Immature natural killer cell (primary cell): Measurements from ENCODE around the gene ANKS6. TPM values are rescaled to one million over a fixed set of nuclear protein-coding genes. Genes with fewer than 3 reads are reported as not detected.
A peak's percentile ranks its signal among the peaks of the same experiment; 100 is the strongest.

Source experiments
- DNase-seq, 3 donors: peaks; one replicate each; pipeline ENCODE4 v3.0.0; 2022; ENCODE audit warnings: mixed read lengths in 1 of 3
- H3K27ac Mint-ChIP-seq, 6 donors: one replicate each; pipeline ENCODE4 v1.8.0; 2020; ENCODE audit warnings: mixed read lengths in 6 of 6, mild to moderate bottlenecking in 5 of 6, inconsistent platforms in 4 of 6, moderate library complexity in 3 of 6
- H3K27me3 Mint-ChIP-seq, 3 donors: one replicate each; pipeline ENCODE4 v1.8.0; 2020 to 2021; ENCODE audit warnings: low read depth in 3 of 3, mild to moderate bottlenecking in 3 of 3, mixed read lengths in 3 of 3, moderate library complexity in 3 of 3, inconsistent platforms in 1 of 3
- H3K36me3 Mint-ChIP-seq, 3 donors: one replicate each; pipeline ENCODE4 v1.8.0; 2020; ENCODE audit warnings: mixed read lengths in 3 of 3, inconsistent platforms in 2 of 3, mild to moderate bottlenecking in 2 of 3
- H3K4me1 Mint-ChIP-seq, 2 donors: one replicate each; pipeline ENCODE4 v1.8.0; 2020; ENCODE audit warnings: inconsistent platforms in 2 of 2, mild to moderate bottlenecking in 2 of 2, mixed read lengths in 2 of 2, moderate library complexity in 1 of 2
- H3K4me3 Mint-ChIP-seq, 5 donors: one replicate each; pipeline ENCODE4 v1.8.0; 2020; ENCODE audit warnings: mild to moderate bottlenecking in 5 of 5, mixed read lengths in 5 of 5, inconsistent platforms in 3 of 5, moderate library complexity in 3 of 5
- H3K9me3 Mint-ChIP-seq, 6 donors: one replicate each; pipeline ENCODE4 v1.8.0; 2020; ENCODE audit warnings: mild to moderate bottlenecking in 6 of 6, mixed read lengths in 6 of 6, inconsistent platforms in 4 of 6, moderate library complexity in 3 of 6
- polyA plus RNA-seq, 3 donors: library from polyadenylated mRNA; unstranded; fragments of 300-500 nt; fragmentation: Illumina TruSeq; gene quantifications; one replicate each; pipeline ENCODE4 v1.2.3, GENCODE V29; 2021

Gene ANKS6
- polyA plus RNA-seq, 3 donors from 2014 or later = 2.6 to 3.7 (median 3.2) TPM

DNA sequence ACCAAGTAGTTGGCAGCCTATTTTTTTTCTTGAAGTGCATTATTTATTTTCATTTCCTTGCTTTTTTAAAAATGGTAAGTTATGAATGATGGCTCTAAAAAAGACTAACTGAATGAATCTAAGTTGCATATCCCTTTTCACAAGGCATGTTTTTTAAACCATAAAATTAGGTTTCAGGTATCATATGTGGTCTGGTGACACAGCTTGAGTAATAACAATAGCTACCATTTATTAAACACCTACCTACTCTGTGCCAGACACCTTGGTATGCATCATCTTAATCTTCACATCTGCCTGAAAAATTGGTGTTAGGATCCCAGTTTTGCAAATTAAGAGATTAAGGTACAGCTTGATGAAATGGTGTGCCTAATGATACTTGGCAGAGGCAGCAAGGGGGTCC is 83.4 kb downstream of the ANKS6 start:
- Mint-ChIP-seq H3K4me1 (no peaks in the 10 kb centered on the region), H3K27ac (no peak overlapping the region), H3K9me3 (no peaks in the 10 kb centered on the region), H3K27me3 (peaks cover 13 to 22% (median 13%) of the 10 kb centered on the region in 3 donors), H3K36me3 (no peaks in the 10 kb centered on the region), H3K4me3 (no peak overlapping the region)
- no peak for DNase-seq

- Mint-ChIP-seq H3K27ac (no peak overlapping the region), H3K4me1 (peaks cover 2 to 5% of the 10 kb centered on the region in 2 donors), H3K9me3 (peaks cover 0 to 3% (median 0%) of the 10 kb centered on the region in 6 donors), H3K27me3 (peaks cover 13 to 22% (median 18%) of the 10 kb centered on the region in 3 donors), H3K36me3 (peaks cover 0 to 4% (median 0%) of the 10 kb centered on the region in 3 donors), H3K4me3 (peak overlapping the region in 1 of 5 donors; percentile 16)
- no peak for DNase-seq
These were observed 86.1 kb downstream of the ANKS6 start for GRCh38 chr9:98709968-98710965.

GRCh38 chr9:98708933-98709911 is 87.1 kb downstream of the ANKS6 start, which contains the start of gene GABBR2:
Gene GABBR2, minus strand, starts transcription at chr9:98708935. Its CDS starts 198 bp downstream, at chr9:98708737.
- no peak for DNase-seq
- Mint-ChIP-seq H3K9me3 (peaks cover 0 to 3% (median 0%) of the 10 kb centered on the region in 6 donors), H3K36me3 (peaks cover 0 to 4% (median 0%) of the 10 kb centered on the region in 3 donors), H3K27me3 (peaks cover 13 to 23% (median 18%) of the 10 kb centered on the region in 3 donors), H3K4me1 (peaks cover 2 to 5% of the 10 kb centered on the region in 2 donors), H3K27ac (no peak within 1 kb of the TSS), H3K4me3 (peak within 1 kb of the TSS in 1 of 5 donors; percentile 16)

GRCh38 chr9:98708103-98708932 is 88.0 kb downstream of the ANKS6 start:
- peaks cover 0 to 4% (median 0%) of the 10 kb centered on the region in 3 donors for H3K36me3 Mint-ChIP-seq
- peaks cover 13 to 22% (median 18%) of the 10 kb centered on the region in 3 donors for H3K27me3 Mint-ChIP-seq
- no peak overlapping the region for H3K4me3 Mint-ChIP-seq
- no peak for DNase-seq
- H3K9me3 Mint-ChIP-seq = peaks cover 0 to 3% (median 0%) of the 10 kb centered on the region in 6 donors
- H3K27ac Mint-ChIP-seq = no peak overlapping the region
- peaks cover 2 to 5% of the 10 kb centered on the region in 2 donors for H3K4me1 Mint-ChIP-seq

GRCh38 chr9:98707166-98708102 is 88.9 kb downstream of the ANKS6 start:
- Mint-ChIP-seq H3K27ac (no peak overlapping the region), H3K9me3 (peaks cover 0 to 3% (median 0%) of the 10 kb centered on the region in 6 donors), H3K27me3 (peaks cover 13 to 22% (median 16%) of the 10 kb centered on the region in 3 donors), H3K36me3 (peaks cover 0 to 4% (median 0%) of the 10 kb centered on the region in 3 donors), H3K4me3 (no peak overlapping the region), H3K4me1 (peaks cover 2 to 5% of the 10 kb centered on the region in 2 donors)
- no peak for DNase-seq

- Mint-ChIP-seq H3K4me3 (no peak overlapping the region), H3K36me3 (peaks cover 0 to 4% (median 0%) of the 10 kb centered on the region in 3 donors), H3K9me3 (peaks cover 0 to 3% (median 0%) of the 10 kb centered on the region in 6 donors), H3K27me3 (peaks cover 12 to 19% (median 15%) of the 10 kb centered on the region in 3 donors), H3K4me1 (peaks cover 2 to 5% of the 10 kb centered on the region in 2 donors), H3K27ac (no peak overlapping the region)
- no peak for DNase-seq
These were observed 89.6 kb downstream of the ANKS6 start for GRCh38 chr9:98706651-98707165.

- Mint-ChIP-seq H3K4me3 (no peak overlapping the region), H3K27ac (no peak overlapping the region), H3K27me3 (peaks cover 5 to 13% (median 13%) of the 10 kb centered on the region in 3 donors), H3K36me3 (peaks cover 0 to 4% (median 0%) of the 10 kb centered on the region in 3 donors), H3K4me1 (peaks cover 2 to 5% of the 10 kb centered on the region in 2 donors), H3K9me3 (peaks cover 0 to 3% (median 0%) of the 10 kb centered on the region in 6 donors)
- DNase-seq = no peak
These were observed 93.4 kb downstream of the ANKS6 start for GRCh38 chr9:98702835-98703380.

DNA sequence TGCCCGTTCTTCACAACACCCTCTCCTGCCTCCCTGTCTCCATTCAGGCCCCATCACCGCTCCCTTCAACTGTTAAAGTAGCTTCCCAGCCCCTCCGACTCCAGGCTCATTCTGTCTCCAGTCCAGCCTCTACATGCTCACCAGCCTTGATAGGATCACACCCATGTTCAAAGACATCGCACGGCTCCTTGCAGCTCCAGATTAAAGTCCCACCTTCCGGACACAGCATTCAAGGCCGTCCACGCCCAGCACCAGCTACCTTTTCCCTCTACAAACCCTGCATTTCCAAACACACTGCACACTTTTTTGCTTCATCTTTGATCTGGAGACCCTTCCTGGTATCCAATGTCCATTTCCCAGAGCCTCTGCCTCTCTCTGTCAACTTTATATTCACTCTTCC is 94.0 kb downstream of the ANKS6 start:
- Mint-ChIP-seq H3K4me1 (peaks cover 2 to 5% of the 10 kb centered on the region in 2 donors), H3K36me3 (peaks cover 0 to 4% (median 0%) of the 10 kb centered on the region in 3 donors), H3K27me3 (peaks cover 5 to 14% (median 13%) of the 10 kb centered on the region in 3 donors), H3K9me3 (peaks cover 0 to 3% (median 0%) of the 10 kb centered on the region in 6 donors), H3K4me3 (no peak overlapping the region), H3K27ac (no peak overlapping the region)
- DNase-seq = no peak

- Mint-ChIP-seq H3K36me3 (peaks cover 0 to 2% (median 0%) of the 10 kb centered on the region in 3 donors), H3K4me1 (peaks cover under 1 to 2% of the 10 kb centered on the region in 2 donors), H3K27ac (no peak overlapping the region), H3K4me3 (no peak overlapping the region), H3K9me3 (peaks cover 0 to under 1% (median 0%) of the 10 kb centered on the region in 6 donors), H3K27me3 (peaks cover 5 to 15% (median 13%) of the 10 kb centered on the region in 3 donors)
- no peak for DNase-seq
These were observed 94.8 kb downstream of the ANKS6 start for GRCh38 chr9:98701576-98701975.

DNA sequence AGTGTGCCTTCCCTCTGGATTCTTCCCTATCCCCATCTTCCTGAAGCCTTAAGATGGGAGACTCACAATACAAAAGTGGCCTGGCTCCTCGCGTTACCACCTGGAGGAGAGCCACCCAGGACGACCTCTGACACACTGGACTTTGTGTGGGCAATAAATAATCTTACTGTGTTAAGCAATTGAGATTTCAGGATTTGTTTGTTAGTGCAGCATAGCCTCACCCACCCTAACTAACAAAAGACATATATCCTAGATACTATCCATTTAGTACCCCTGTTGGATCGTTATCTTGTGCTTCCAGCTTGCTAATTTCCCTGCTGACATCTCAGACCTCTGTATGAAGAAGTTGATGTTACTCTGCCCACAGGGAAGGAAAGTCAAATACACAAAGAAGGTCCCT is 95.6 kb downstream of the ANKS6 start:
- Mint-ChIP-seq H3K27me3 (peaks cover 8 to 16% (median 8%) of the 10 kb centered on the region in 3 donors), H3K27ac (no peak overlapping the region)

GRCh38 chr9:98698856-98699255 is 97.5 kb downstream of the ANKS6 start:
- DNase-seq = no peak
- Mint-ChIP-seq H3K36me3 (no peaks in the 10 kb centered on the region), H3K4me3 (no peak overlapping the region), H3K27ac (no peak overlapping the region), H3K27me3 (peaks cover 4 to 22% (median 9%) of the 10 kb centered on the region in 3 donors), H3K4me1 (no peaks in the 10 kb centered on the region), H3K9me3 (no peaks in the 10 kb centered on the region)

More for the DNA sequence above, 95.6 kb downstream of the ANKS6 start:
- no peaks in the 10 kb centered on the region for H3K9me3 Mint-ChIP-seq
- DNase-seq = no peak
- no peak overlapping the region for H3K4me3 Mint-ChIP-seq
- no peaks in the 10 kb centered on the region for H3K36me3 Mint-ChIP-seq
- no peaks in the 10 kb centered on the region for H3K4me1 Mint-ChIP-seq
